Articular chondrocyte of knee joint (primary cell): ENCODE data around the gene MED12L. TPM values are rescaled to one million over a fixed set of nuclear protein-coding genes. Genes with fewer than 3 reads are reported as not detected.

Source experiments
- small RNA-seq: library from RNA; depleted of rRNA; stranded (forward); fragments of <200 nt; gene quantifications from one replicate; pipeline ENCODE3, GENCODE V24; 2012
- total RNA-seq: library from RNA; depleted of rRNA; stranded (reverse); fragments of >200 nt; gene quantifications from 2 replicates; pipeline ENCODE4 v1.2.3, GENCODE V29; 2012

Gene MED12L
- total RNA-seq, result 2.6 and 2.8 TPM in 2 replicates

GRCh38 chr3:151085227-151085888, at the start of gene MED12L:
TSS of gene MED12L (plus strand) at chr3:151085664. CDS start at chr3:151086927, 1,263 bp downstream.

GRCh38 chr3:151203051-151203420, 117.6 kb downstream of the MED12L start, which contains the start of gene GPR171:
TSS of gene GPR171 (minus strand) at chr3:151203216. CDS start at chr3:151199386, 3,830 bp downstream.

GRCh38 chr3:151278230-151278629, 192.8 kb downstream of the MED12L start, which contains the start of gene P2RY14:
TSS of gene P2RY14 (minus strand) at chr3:151278542. CDS start at chr3:151214316, 64,226 bp downstream.

GRCh38 chr3:151316267-151316991, 231.0 kb downstream of the MED12L start, which contains the start of gene GPR87:
TSS of gene GPR87 (minus strand) at chr3:151316820. CDS start at chr3:151300100, 16,720 bp downstream.

GRCh38 chr3:151329363-151329762, 243.9 kb downstream of the MED12L start, which contains the start of gene P2RY13:
TSS of gene P2RY13 (minus strand) at chr3:151329549. CDS start at chr3:151329528, 21 bp downstream.

GRCh38 chr3:151384741-151385174, 299.3 kb downstream of the MED12L start, which contains the start of gene P2RY12:
TSS of gene P2RY12 (minus strand) at chr3:151384753. CDS start at chr3:151338845, 45,908 bp downstream.

GRCh38 chr3:151460774-151461450, 375.4 kb downstream of the MED12L start, which contains the start of gene IGSF10:
TSS of gene IGSF10 (minus strand) at chr3:151461061. CDS start at chr3:151458709, 2,352 bp downstream.

Small RNA genes within 50 kb of the gene (small RNA-seq; reads per million reads assigned to genes)
- gene RNA5SP145, result not detected

Other genes starting within 250 kb of the MED12L start
- not detected in 2 replicates for gene MINDY4B, start 180.2 kb upstream of the MED12L start, total RNA-seq
- not detected in 2 replicates for gene CLRN1, start 112.9 kb upstream of the MED12L start, total RNA-seq
- not detected in 2 replicates for gene GPR171, start 117.6 kb downstream of the MED12L start, total RNA-seq
- gene P2RY14, start 192.9 kb downstream of the MED12L start, total RNA-seq, result not detected in 2 replicates
- gene GPR87, start 231.2 kb downstream of the MED12L start, total RNA-seq, result 0.11 TPM in 1 of 2 replicates, not detected in the other
- not detected in 2 replicates for gene P2RY13, start 243.9 kb downstream of the MED12L start, total RNA-seq